ENCODE results near the gene PCNX2.
A peak's percentile ranks its signal among the peaks of the same experiment; 100 is the strongest.

The PCNX2 gene

DNA sequence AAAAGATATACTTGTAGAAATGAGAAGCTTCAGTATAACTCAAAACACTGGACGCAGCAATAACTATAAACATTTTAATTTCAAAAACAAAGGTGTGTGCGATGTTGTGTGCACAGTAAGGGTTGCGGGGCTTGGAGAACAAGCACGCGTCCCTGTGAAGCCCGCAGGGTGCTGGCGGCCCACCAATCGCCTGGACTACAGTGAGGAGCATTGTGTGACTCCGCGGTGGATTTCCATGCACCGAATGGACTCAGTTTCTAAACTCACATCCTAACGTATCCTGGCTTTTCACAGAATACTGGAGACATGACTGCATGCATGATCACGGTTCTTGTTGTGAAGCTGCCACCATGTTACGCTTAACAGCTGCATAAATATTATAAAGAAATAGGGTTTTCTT lies 312.1 kb downstream of the PCNX2 start:
- in situ Hi-C loops (cut with HindIII; ENCODE audit: low pct_ligation_motif_present, low sequenced_read_pairs) = no loop called here
- TF ChIP-seq, protein P1, sequence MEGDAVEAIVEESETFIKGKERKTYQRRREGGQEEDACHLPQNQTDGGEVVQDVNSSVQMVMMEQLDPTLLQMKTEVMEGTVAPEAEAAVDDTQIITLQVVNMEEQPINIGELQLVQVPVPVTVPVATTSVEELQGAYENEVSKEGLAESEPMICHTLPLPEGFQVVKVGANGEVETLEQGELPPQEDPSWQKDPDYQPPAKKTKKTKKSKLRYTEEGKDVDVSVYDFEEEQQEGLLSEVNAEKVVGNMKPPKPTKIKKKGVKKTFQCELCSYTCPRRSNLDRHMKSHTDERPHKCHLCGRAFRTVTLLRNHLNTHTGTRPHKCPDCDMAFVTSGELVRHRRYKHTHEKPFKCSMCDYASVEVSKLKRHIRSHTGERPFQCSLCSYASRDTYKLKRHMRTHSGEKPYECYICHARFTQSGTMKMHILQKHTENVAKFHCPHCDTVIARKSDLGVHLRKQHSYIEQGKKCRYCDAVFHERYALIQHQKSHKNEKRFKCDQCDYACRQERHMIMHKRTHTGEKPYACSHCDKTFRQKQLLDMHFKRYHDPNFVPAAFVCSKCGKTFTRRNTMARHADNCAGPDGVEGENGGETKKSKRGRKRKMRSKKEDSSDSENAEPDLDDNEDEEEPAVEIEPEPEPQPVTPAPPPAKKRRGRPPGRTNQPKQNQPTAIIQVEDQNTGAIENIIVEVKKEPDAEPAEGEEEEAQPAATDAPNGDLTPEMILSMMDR (IDR thresholded peaks at IDR 0.05; ENCODE audit: low read depth, low read length, missing control alignments) = no peak

DNA sequence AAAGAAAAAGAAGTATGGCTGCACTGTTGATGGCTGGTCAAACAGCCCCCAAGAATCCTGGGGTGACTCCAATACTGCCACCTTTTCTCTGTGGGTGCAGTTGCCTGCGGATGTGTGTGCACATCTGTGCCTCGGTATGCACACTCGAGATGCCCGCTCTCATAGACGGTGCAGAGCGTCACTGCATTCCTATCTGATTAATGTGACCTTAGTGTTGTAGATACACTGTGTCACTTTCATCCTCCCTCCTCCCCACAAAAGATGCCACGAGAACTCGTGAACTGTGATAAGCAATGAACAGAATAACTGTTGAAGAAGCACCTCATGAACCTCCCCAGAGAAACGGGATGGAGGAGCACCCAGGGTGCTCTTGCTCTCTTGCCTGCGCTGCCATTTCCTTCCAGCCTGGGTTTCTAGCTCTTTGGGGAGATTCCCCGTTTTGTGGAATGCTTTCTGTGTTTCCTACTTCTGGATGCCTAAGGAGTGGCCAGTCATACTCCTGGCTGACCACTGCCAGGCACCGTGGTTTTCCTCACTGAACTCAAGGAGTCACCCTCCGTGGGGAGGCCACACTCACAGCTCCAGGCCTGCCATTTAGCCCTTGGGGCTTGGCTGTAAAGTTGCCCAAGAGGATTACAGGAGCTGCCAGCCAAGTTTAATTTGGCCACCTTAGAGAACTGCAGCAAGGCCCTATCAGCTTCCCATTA lies 313.1 kb downstream of the PCNX2 start:
- TF ChIP-seq, protein P1 (IDR thresholded peaks at IDR 0.05; ENCODE audit: low read depth, low read length, missing control alignments) = no peak
- peak; percentile 39 for DNase-seq
- no peaks in the 10 kb centered on the region for H3K36me3 ChIP-seq (replicated peaks)
- in situ Hi-C loops (cut with HindIII; ENCODE audit: low pct_ligation_motif_present, low sequenced_read_pairs) = no loop called here
- H3K27me3 ChIP-seq (replicated peaks) = no peaks in the 10 kb centered on the region
- no peak overlapping the region for H3K4me3 ChIP-seq (ENCODE audit: low read depth, low read length)
- no peak overlapping the region for H3K27ac ChIP-seq

More for the DNA sequence above, 312.1 kb downstream of the PCNX2 start:
- no peak for DNase-seq
- Histone ChIP-seq H3K27me3 (replicated peaks) (no peaks in the 10 kb centered on the region), H3K27ac (no peak overlapping the region), H3K4me3 (ENCODE audit: low read depth, low read length) (no peak overlapping the region), H3K36me3 (replicated peaks) (no peaks in the 10 kb centered on the region)

GRCh38 chr1:232980986-232981560 lies 314.5 kb downstream of the PCNX2 start:
- DNase-seq = no peak
- no peak overlapping the region for H3K27ac ChIP-seq
- H3K36me3 ChIP-seq (replicated peaks) = no peaks in the 10 kb centered on the region
- in situ Hi-C loops (cut with HindIII; ENCODE audit: low pct_ligation_motif_present, low sequenced_read_pairs) = no loop called here
- no peaks in the 10 kb centered on the region for H3K27me3 ChIP-seq (replicated peaks)
- H3K4me3 ChIP-seq (ENCODE audit: low read depth, low read length) = no peak overlapping the region
- TF ChIP-seq, protein P1 (IDR thresholded peaks at IDR 0.05; ENCODE audit: low read depth, low read length, missing control alignments) = no peak

GRCh38 chr1:232980355-232980978 lies 315.1 kb downstream of the PCNX2 start:
- Histone ChIP-seq H3K27me3 (replicated peaks) (no peaks in the 10 kb centered on the region), H3K36me3 (replicated peaks) (no peaks in the 10 kb centered on the region), H3K27ac (no peak overlapping the region), H3K4me3 (ENCODE audit: low read depth, low read length) (no peak overlapping the region)
- in situ Hi-C loops (cut with HindIII; ENCODE audit: low pct_ligation_motif_present, low sequenced_read_pairs) = no loop called here
- TF ChIP-seq, protein P1 (IDR thresholded peaks at IDR 0.05; ENCODE audit: low read depth, low read length, missing control alignments) = no peak
- DNase-seq = no peak

DNA sequence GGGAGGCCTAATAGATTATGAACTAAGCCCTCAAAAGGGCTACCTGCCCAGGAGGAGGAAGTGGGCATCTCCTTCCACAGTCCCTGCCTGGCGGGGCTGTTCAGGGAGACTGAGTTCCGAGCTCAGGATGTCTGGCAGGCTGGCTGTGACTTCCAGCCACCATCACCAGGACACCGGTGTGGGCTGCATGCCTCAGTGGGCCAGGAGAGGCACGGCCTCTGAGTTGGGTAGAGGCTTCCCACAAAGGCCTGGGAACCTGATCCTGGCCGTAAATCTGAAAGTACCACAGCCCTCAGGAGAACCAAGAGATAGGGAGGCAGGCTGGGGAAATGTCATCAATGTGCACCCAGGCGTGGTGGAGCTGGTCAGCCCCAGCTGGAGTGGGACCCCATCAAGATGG lies 316.0 kb downstream of the PCNX2 start:
- H3K4me3 ChIP-seq (ENCODE audit: low read depth, low read length) = no peak overlapping the region
- H3K27me3 ChIP-seq (replicated peaks) = no peaks in the 10 kb centered on the region
- in situ Hi-C loops (cut with HindIII; ENCODE audit: low pct_ligation_motif_present, low sequenced_read_pairs) = no loop called here
- H3K36me3 ChIP-seq (replicated peaks) = no peaks in the 10 kb centered on the region
- TF ChIP-seq, protein P1 (IDR thresholded peaks at IDR 0.05; ENCODE audit: low read depth, low read length, missing control alignments) = no peak
- H3K27ac ChIP-seq = no peak overlapping the region
- no peak for DNase-seq
